Activated B cell treated with CpG ODN at 0.5 μM for 24 hours (primary cell): ENCODE measurements around the gene CYP46A1. TPM values are rescaled to one million over a fixed set of nuclear protein-coding genes. Genes with fewer than 3 reads are reported as not detected.

Experiments used
- ATAC-seq: fragments of 200-7000 bp; cut with Tn5 transposase; one replicate; pipeline ENCODE4 v1.10.0; 2021; ENCODE audit warnings: low read depth, mild to moderate bottlenecking, moderate library complexity
- CTCF ChIA-PET: fragments of 350-600 bp; sonication (Branson Sonifier 250); formaldehyde crosslinking; loops from one replicate; lab custom pipeline; 2021; ENCODE audit warnings: antibody characterized with exemption; lab: Charles Lee
- POLR2A ChIA-PET: fragments of 350-600 bp; sonication (Branson Sonifier 250); formaldehyde crosslinking; loops from one replicate; lab custom pipeline; 2021; ENCODE audit warnings: antibody characterized with exemption; lab: Charles Lee
- DNase-seq: peaks from one replicate; pipeline ENCODE4 v3.0.0; 2022
- H3K27ac Mint-ChIP-seq: one replicate; pipeline ENCODE4 v1.8.0; 2020; ENCODE audit warnings: mixed read lengths
- H3K27me3 Mint-ChIP-seq: one replicate; pipeline ENCODE4 v1.8.0; 2021; ENCODE audit warnings: mixed read lengths
- H3K36me3 Mint-ChIP-seq: one replicate; pipeline ENCODE4 v1.8.0; 2021; ENCODE audit warnings: low read depth, mixed read lengths
- H3K4me1 Mint-ChIP-seq: one replicate; pipeline ENCODE4 v1.8.0; 2021; ENCODE audit warnings: mixed read lengths
- H3K4me3 Mint-ChIP-seq: one replicate; pipeline ENCODE4 v1.8.0; 2020; ENCODE audit warnings: mild to moderate bottlenecking, mixed read lengths
- H3K9me3 Mint-ChIP-seq: one replicate; pipeline ENCODE4 v1.8.0; 2020; ENCODE audit warnings: mixed read lengths
- CTCF ChIP-seq: fragments of 200-600 bp; IDR thresholded peaks from one replicate; pipeline ENCODE4 v1.8.0; 2022; ENCODE audit warnings: antibody characterized with exemption, mild to moderate bottlenecking
- intact Hi-C: fragments of 100-400 bp; cut with micrococcal nuclease; formaldehyde crosslinking; loops from one replicate; pipeline ENCODE4 v1.15.1; 2024
- total RNA-seq: library from RNA; stranded (reverse); gene quantifications from 2 replicates; pipeline ENCODE4 v1.2.3, GENCODE V29; 2022

The CYP46A1 gene
- total RNA-seq, 1 donor from 2014 or later = not detected

GRCh38 chr14:99667045-99667444 lies 17.1 kb upstream of the CYP46A1 start:
- CTCF ChIA-PET = no interaction called here
- POLR2A ChIA-PET = no interaction called here
- Mint-ChIP-seq H3K9me3 (no peaks in the 10 kb centered on the region), H3K36me3 (no peaks in the 10 kb centered on the region), H3K27me3 (peaks cover 26% of the 10 kb centered on the region), H3K4me3 (no peak overlapping the region), H3K4me1 (peaks cover 9% of the 10 kb centered on the region), H3K27ac (no peak overlapping the region)
- no peak for ATAC-seq
- intact Hi-C loops = no loop called here
- no peak for DNase-seq
- no peak for TF ChIP-seq CTCF

GRCh38 chr14:99667821-99668220 lies 16.3 kb upstream of the CYP46A1 start:
- H3K4me1 Mint-ChIP-seq = peaks cover 14% of the 10 kb centered on the region
- H3K27me3 Mint-ChIP-seq = peaks cover 24% of the 10 kb centered on the region
- intact Hi-C loops = no loop called here
- no peak for ATAC-seq
- no peak overlapping the region for H3K27ac Mint-ChIP-seq
- no peaks in the 10 kb centered on the region for H3K9me3 Mint-ChIP-seq
- DNase-seq = no peak
- CTCF ChIA-PET = no interaction called here
- H3K4me3 Mint-ChIP-seq = no peak overlapping the region
- no peak for TF ChIP-seq CTCF
- H3K36me3 Mint-ChIP-seq = no peaks in the 10 kb centered on the region
- POLR2A ChIA-PET = no interaction called here

GRCh38 chr14:99668307-99669295 lies 15.5 kb upstream of the CYP46A1 start:
- Mint-ChIP-seq H3K9me3 (no peaks in the 10 kb centered on the region), H3K36me3 (no peaks in the 10 kb centered on the region), H3K27ac (no peak overlapping the region), H3K27me3 (peaks cover 19% of the 10 kb centered on the region), H3K4me3 (no peak overlapping the region), H3K4me1 (peaks cover 15% of the 10 kb centered on the region)
- TF ChIP-seq CTCF = no peak
- DNase-seq = no peak
- intact Hi-C loops = no loop called here
- ChIA-PET POLR2A (no interaction called here), CTCF (no interaction called here)
- no peak for ATAC-seq

GRCh38 chr14:99670361-99671234 lies 13.5 kb upstream of the CYP46A1 start:
- peaks cover 27% of the 10 kb centered on the region for H3K27me3 Mint-ChIP-seq
- CTCF ChIA-PET = no interaction called here

More at GRCh38 chr14:99670361-99671234, 13.5 kb upstream of the CYP46A1 start:
- POLR2A ChIA-PET = no interaction called here
- ATAC-seq = no peak
- Mint-ChIP-seq H3K9me3 (no peaks in the 10 kb centered on the region), H3K36me3 (no peaks in the 10 kb centered on the region), H3K27ac (no peak overlapping the region), H3K4me3 (no peak overlapping the region), H3K4me1 (peaks cover 6% of the 10 kb centered on the region)
- DNase-seq = no peak
- TF ChIP-seq CTCF = no peak
- intact Hi-C loops = no loop called here
